ENCODE results near the gene GNAQ.
"Not testable (repeated sequence)": the region's sequence is repeated elsewhere in the genome, so short reads cannot be mapped to it uniquely, and the experiment has no call there.

GNAQ gene

DNA sequence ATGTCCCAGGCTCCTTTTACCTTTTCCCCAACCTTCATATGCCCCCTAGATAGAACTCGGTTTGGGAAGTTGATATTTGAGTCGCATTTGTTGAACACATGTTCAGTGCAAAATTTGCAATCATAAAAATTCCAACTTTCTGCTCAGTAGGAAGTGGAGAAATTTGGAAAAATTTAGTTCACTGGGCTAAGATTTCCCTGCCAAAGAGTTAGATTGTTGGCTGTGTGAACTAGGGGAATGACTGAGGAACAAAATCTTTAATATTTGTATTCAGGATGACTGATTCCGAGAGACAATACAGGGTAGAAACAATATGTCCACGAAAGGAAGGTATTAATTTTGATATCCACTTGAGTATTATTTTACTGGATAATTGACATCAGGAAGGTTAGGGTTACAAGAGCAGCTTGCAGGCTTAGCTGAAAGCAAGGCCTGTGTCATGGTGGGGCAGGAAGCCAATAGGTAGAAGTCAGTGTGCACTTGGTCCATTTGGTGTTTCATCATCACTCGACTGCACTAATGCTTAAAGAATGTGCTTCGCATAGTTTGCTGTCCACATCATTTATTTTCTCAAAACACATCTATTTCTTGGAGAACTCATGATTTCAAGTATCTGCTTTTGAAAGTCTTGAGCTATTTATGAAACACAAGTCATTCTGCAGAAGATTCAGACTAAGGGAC, 324.1 kb downstream of the GNAQ start:
- no peak for DNase-seq (ENCODE audit: low read depth in 2 of 2, low spot score in 1 of 2)

DNA sequence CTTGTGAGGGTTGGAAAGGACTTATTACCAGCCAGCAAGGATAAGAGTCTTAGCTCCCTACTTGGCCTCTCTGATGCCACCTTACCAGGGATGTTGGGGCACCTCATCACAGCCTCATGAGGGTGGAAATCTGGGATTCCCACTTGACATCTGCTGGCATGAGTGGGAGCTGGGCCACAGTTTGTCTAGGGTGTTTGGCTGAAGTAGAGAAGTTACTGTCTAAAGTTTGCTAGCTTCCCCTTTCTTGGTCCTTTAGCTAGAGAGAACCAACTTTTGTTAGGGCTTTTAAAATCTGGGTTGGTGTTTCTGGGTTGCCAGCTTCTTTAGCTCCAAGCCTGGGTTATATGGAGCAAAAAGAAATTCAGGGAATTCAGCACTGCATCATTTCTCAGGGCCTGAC, 326.0 kb downstream of the GNAQ start:
- no peak for DNase-seq (ENCODE audit: low read depth in 2 of 2, low spot score in 1 of 2)

DNA sequence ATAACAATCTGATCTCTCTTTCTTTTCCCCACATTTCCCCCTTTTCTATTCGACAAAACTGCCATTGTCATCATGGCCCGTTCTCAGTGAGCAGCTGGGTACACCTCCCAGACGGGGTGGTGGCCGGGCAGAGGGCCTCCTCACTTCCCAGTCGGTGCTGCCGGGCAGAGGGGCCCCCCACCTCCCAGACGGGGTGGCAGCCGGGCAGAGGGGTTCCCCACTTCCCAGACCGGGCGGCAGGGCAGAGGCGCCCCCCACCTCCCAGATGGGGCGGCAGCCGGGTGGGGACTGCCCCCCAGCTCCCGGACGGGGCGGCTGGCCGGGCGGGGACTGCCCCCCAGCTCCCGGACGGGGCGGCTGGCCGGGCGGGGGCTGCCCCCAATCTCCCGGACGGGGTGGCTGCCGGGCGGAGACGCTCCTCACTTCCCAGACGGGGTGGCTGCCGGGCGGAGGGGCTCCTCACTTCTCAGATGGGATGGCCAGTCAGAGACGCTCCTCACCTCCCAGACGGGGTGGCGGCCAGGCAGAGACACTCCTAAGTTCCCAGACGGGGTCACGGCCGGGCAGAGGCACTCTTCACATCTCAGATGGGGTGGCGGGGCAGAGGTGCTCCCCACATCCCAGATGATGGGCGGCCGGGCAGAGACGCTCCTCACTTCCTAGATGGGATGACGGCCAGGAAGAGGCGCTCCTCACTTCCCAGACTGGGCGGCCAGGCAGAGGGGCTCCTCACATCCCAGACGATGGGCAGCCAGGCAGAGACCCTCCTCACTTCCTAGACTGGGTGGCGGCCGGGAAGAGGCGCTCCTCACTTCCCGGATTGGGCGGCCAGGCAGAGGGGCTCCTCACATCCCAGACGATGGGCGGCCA, 328.9 kb downstream of the GNAQ start:
- DNase-seq (ENCODE audit: low read depth in 2 of 2, low spot score in 1 of 2) = not testable (repeated sequence)

DNA sequence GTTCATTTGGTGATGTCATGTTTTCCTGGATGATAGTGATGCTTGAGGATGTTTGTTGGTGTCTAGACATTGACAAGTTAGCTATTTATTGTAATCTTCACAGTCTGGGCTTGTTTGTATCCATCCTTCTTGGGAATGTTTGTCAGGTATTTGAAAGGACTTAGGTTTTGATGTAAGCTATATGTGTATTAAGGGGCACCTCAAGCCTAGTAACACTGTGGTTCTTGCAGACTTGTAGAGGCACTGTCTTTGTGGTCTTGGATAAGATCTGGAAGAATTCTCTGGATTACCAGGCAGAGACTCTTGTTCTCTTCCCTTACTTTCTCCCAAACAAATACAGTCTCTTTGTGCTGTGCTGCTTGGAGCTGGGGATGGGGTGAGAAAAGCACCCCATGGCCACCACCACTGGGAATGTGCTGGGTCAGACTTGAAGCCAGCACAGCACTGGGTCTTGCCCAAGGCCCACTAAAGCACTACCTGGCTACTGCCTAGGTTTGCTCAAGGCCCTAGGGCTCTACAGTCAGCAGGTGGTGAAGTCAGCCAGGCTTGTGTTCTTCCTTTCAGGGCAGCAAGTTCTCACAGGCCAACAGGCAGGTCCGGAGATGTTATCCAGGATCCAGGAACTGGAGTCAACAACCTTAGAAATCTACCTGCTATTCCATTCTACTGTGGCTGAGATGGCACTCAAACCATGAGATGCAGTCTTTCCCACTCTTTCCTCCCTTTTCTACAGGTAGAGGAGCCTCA, 334.2 kb downstream of the GNAQ start:
- DNase-seq (ENCODE audit: low read depth in 2 of 2, low spot score in 1 of 2) = no peak

DNA sequence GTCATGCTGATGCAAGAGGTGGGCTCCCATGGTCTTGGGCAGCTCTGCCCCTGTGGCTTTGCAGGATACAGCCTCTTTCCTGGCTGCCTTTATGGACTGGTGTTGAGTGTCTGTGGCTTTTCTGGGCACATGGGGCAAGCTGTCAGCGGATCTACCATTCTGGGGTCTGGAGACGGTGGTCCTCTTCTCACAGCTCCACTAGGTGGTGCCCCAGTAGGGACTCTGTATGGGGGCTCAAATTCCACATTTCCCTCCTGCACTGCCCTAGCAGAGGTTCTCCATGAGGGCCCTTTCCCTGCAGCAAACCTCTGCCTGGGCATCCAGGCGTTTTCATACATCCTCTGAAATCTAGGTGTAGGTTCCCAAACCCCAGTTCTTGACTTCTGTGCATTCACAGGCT, 340.9 kb downstream of the GNAQ start:
- DNase-seq (ENCODE audit: low read depth in 2 of 2, low spot score in 1 of 2) = not testable (repeated sequence)

DNA sequence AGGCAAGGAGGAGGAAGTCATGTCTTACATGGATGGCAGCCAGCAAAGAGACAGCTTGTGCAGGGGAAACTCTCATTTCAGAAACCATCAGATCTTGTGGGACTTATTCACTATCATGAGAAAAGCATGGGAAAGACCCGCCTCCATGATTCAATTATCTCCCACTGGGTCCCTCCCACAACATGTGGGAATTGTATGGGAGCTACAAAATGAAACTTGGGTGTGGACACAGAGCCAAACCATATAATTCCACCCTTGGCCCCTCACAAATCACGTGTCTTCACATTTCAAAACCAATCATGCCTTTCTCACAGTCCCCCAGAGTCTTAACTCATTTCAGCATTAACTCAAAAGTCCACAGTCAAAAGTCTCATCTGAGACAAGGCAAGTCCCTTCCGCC, 341.5 kb downstream of the GNAQ start:
- not testable (repeated sequence) for DNase-seq (ENCODE audit: low read depth in 2 of 2, low spot score in 1 of 2)

DNA sequence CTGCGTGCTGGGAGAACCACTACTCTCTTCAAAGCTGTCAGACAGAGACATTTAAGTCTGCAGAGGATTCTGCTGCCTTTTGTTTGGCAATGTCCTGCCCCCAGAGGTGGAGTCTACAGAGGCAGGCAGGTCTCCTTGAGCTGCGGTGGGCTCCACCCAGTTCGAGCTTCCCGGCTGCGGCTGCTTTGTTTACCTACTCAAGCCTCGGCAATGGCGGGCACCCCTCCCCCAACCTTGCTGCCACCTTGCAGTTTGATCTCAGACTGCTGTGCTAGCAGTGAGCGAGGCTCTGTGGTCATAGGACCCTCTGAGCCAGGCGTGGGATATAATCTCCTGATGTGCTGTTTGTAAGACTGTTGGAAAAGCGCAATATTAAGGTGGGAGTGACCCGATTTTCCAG, 343.9 kb downstream of the GNAQ start:
- DNase-seq (ENCODE audit: low read depth in 2 of 2, low spot score in 1 of 2) = not testable (repeated sequence)

DNA sequence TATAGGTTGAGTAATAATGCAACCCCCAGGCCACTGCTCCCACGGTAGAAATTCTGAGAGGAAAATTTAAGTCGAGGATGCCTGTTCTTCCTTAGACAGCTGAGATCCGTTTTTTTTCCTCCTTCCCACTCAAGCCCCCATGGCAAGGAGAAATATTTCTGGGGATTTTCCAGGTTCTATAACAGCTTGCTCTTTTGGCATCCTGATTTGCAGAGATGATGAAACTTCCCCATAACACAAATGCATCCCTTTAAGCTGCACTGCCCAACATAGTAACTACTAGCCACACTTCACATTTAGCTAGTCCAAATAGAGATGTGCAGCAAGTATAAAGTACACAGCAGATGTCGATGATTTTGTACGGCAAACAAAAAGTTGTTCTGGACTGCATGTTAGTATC, 351.0 kb downstream of the GNAQ start:
- DNase-seq (ENCODE audit: low read depth in 2 of 2, low spot score in 1 of 2) = no peak

DNA sequence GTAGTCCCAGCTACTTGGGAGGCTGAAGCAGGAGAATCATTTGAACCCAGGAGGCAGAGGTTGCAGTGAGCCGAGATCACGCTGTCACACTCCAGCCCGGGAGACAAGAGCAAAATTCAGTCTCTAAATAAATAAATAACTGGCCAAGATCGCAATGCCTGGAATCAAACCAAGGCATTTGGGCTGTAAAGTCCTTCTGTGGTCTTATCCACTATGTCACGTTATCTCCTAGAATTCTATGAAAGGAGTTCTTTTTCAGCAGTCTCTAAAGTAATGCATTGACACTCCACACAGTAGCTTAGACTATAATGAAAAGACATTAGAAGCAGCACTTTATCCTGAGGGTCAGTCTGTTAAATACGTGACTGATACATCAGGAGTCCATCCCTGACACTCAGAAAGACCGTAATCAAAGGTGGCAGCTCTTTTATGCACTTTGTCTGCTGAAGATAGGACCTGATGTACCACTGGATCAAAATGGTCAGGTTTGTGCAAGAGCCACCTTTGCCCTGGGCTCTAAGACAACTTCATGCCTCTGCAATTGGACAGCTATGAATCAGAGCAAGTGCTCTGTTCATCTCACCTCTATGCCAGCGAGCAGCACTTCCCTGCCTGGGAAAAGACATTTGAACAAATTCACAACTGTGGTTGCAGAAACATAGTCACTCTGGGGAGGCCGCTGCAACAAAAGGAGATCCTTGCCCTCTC, 351.8 kb downstream of the GNAQ start:
- no peak for DNase-seq (ENCODE audit: low read depth in 2 of 2, low spot score in 1 of 2)

DNA sequence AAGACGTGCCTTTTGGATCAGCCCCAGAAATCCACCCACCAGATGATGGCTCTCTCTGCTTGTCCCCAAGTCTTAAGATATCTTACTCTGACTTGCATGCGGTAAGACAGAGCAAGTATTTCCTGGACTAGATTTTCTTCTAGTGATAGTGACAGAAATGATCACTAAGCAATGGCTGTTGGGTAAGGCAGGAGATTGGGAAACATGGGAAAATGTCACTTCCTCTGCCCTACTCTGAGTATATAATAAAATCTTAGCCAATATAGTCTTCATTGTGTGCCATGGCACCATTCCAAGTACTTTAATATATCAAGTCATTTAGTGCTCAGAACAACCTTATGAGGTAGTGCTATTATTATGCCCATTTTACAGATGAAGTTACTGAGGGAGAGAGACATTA, 352.5 kb downstream of the GNAQ start:
- no peak for DNase-seq (ENCODE audit: low read depth in 2 of 2, low spot score in 1 of 2)

DNA sequence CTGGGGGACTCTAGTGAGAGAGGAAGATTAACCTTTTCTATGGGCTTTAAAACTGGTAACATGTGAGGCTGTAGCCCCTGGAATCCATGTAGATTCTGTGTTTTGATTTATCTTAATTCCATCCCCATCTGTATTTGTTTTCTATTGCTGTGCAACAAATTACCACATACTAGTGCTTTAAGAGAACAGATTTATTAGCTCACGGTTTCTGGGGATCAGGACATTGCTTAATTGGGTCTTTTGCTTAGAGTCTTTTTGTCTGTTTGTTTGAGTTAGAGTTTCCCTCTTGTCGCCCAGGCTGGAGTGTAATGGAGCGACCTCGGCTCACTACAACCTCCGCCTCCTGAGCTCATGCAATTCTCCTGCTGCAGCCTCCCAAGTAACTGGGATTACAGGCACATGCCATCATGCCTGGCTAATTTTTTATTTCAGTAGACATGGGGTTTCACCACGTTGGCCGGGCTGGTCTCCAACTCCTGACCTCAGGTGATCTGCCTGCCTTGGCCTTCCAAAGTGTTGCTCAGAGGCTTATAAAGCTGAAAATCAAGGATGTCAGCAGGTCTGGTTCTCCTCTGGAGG, 353.6 kb downstream of the GNAQ start:
- DNase-seq (ENCODE audit: low read depth in 2 of 2, low spot score in 1 of 2) = no peak

DNA sequence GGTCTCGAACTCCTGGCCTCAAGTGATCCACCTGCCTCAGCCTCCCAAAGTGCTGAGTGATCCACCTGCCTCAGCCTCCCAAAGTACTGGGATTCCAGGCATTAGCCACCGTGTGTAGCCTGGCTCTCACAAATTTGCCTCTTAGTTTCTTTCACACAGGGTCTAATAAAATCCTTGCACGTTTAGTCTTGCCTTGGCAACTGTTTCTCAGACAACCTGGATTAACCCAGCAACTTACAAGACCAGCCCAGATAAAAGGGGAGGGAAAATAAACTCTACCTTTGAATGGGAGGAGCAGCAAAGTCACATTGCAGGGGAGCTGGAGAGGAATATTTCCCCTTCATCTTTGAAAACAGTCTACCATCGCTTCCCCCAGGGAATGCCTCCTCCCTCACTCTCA, 354.2 kb downstream of the GNAQ start:
- DNase-seq (ENCODE audit: low read depth in 2 of 2, low spot score in 1 of 2) = no peak

DNA sequence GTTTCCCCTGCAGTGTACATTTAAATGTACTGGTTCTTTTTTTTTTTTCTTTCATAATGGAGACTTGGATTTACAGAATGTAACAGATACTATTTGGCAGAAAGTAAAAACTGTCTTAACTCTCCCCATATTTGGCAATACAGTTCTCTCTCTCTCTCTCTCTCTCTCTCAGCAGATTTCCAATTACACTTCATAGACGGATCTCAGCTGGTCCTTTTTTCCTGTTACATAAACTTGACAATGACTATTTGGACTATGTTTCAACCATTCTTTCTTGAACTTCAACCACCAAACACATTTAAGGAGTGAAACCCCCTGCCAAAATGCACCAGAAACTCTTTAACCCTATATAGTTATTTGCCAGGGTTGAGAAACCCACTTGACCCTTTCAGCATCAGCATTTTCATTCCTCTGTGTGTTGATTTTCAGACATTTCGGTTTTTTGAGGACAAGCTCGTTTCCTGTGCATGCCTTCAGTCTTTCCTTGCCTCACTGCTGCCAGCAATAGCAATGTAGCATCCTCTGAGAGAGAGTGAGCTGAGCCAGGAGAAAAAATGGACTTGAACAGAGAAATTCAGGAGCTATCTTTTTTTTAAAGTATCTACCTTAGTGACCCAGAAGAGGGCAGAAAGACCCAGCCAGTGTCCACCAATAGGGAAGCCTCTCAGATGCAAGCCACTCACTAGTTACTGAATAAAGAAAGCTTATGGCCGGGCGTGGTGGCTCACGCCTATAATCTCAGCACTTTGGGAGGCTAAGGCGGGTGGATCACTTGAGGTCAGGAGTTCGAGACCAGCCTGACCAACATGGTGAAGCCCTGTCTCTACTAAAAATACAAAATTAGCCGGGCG, 357.4 kb downstream of the GNAQ start:
- DNase-seq (ENCODE audit: low read depth in 2 of 2, low spot score in 1 of 2) = no peak

DNA sequence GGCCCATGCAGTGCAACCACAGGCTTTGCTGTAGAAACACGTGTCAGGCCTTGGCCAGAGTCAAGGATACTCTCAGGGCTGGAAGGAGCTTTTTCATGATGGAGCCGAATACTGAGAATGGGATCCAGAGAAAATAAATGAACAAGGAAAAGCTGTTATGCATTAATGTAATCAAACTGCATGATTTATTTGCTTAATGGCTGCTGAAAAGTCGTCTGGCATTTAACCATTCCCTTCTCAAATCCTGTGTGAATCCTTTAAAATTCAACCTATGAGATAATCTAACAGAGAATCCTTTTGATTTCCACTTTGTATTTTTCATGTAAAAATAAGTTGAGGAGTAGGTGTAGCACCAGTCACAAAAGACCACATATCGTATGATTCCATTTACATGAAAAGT, 359.4 kb downstream of the GNAQ start:
- no peak for DNase-seq (ENCODE audit: low read depth in 2 of 2, low spot score in 1 of 2)

DNA sequence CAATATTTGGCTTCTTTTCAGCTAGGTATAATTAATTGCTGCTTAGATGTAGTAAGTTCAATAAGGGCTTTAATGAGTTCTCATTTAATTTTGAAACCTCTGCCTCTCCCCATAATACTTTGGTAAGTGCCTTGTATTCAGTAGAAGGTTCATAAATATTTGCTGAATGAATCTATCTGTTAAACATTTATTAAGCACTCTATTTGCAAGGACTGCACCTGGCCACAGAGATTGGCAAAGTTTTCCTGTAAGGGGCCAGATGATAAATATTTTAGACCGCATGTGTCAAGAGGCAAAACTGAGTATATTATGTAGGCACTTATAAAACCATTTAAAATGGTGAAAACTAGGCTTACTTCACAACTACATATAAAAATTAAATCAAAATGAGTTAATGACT, 364.5 kb downstream of the GNAQ start:
- DNase-seq (ENCODE audit: low read depth in 2 of 2, low spot score in 1 of 2) = no peak
